ENCODE results near the gene DNMT3B. TPM values are rescaled to one million over a fixed set of nuclear protein-coding genes. Genes with fewer than 3 reads are reported as not detected.
A peak's percentile ranks its signal among the peaks of the same experiment; 100 is the strongest.

The DNMT3B gene
- total and polyA plus RNA-seq, 9 of the 15 experiments (the other 6 are each of a cell fraction or from before 2014, with no cell fraction given): 9.3 to 74.8 (median 49.1) TPM

DNA sequence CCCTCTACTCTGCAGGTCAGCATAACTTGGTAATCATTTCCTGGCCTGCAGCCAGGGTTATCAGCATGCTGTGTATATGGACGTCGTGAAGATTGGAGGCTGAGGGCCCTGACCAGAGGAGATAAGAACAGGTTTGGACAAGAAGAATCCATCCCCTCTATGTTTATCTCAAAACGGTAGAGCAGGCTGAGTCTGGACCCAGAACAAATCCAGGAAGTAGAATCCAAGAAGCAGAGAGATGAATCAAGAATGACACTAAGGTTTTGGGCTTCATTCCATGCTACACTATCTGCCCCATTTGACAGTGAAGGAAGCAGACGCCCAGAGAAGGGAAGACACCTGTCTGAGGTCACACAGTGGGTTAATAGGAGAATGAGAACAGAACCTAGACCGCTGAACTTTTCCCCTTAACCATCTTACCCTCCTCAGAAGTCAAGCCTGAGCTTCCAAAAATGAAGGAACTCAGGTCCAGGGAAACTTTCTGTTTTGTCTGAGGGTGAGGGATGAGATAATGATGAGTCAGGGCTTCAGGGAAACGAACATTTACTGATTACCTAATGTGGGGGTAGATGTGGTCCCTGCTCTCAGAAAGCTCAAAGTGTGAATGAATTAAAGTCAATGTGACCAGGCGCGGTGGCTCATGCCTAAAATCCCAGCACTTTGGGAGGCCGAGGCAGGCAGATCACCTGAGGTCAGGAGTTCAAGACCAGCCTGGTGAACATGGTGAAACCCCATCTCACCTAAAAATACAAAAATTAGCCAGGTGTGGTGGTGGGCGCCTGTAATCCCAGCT is 9.5 kb upstream of the DNMT3B start (continued):
- no peak for TF ChIP-seq FOXA1 (IDR thresholded peaks at IDR 0.05; ENCODE audit: borderline replicate concordance)
- no peak for TF ChIP-seq CEBPG (CRISPR knock-in tag; IDR thresholded peaks at IDR 0.05)
- TF ChIP-seq CEBPG (tag; conservative IDR thresholded peaks at IDR 0.05 in 1 of 2, IDR thresholded peaks at IDR 0.05 in 1 of 2): no peak; a peak in 1 of 4 replicates
- peak; percentile 93 for TF ChIP-seq ELF1 (tag; IDR thresholded peaks at IDR 0.05)
- no peak for TF ChIP-seq PTTG1 (tag; IDR thresholded peaks at IDR 0.05; ENCODE audit: low read depth)
- TF ChIP-seq MCM2 (IDR thresholded peaks at IDR 0.05; ENCODE audit: low read depth): no peak
- peak; percentile 66 for TF ChIP-seq NFIX (CRISPR knock-in tag; IDR thresholded peaks at IDR 0.05; ENCODE audit: low read depth)
- TF ChIP-seq SUPT5H (IDR thresholded peaks at IDR 0.05): no peak
- no peak for TF ChIP-seq ZNF75A (CRISPR knock-in tag; IDR thresholded peaks at IDR 0.05)

- FAIRE-seq (peak; percentile 11), DNase-seq (ENCODE audit: extremely low read depth in 1 of 4, low spot score in 3 of 4) (no peak), ATAC-seq (no peak)
- TF ChIP-seq HDGF (IDR thresholded peaks at IDR 0.05) (0 out of 2 replicates have a peak, but pooled peaks have one; percentile 27), ZNF384 (IDR thresholded peaks at IDR 0.05; ENCODE audit: low read depth, low read length) (no peak)
- Histone ChIP-seq H3K9me1 (ENCODE audit: control insufficient read depth, insufficient read depth, low read length) (no peaks in the 10 kb centered on the region), H3K79me2 (ENCODE audit: control insufficient read depth, insufficient read depth, low read length) (no peaks in the 10 kb centered on the region), H4K20me1 (replicated peaks; ENCODE audit: control insufficient read depth, insufficient read depth, low read length) (peaks cover 3% of the 10 kb centered on the region; the same call in 1 of the 2 replicates), H3K4me3 (no peak overlapping the region), H3K9ac (ENCODE audit: insufficient read depth in 1 of 2, low read depth in 2 of 2, low read length in 2 of 2) (no peak overlapping the region), H3K4me2 (ENCODE audit: insufficient read depth, low read length) (no peak overlapping the region), H2AFZ (ENCODE audit: low read depth, low read length) (no peak overlapping the region), H3K36me3 (ENCODE audit: control insufficient read depth, insufficient read depth, low read length) (no peaks in the 10 kb centered on the region), H3K27me3 (ENCODE audit: control insufficient read depth in 2 of 2, insufficient read depth in 2 of 2, low read length in 2 of 2) (no peaks in the 10 kb centered on the region), H3K9me3 (replicated peaks; ENCODE audit: control insufficient read depth, insufficient read depth, low read depth, low read length) (no peaks in the 10 kb centered on the region), H3K27ac (ENCODE audit: extremely low read depth, low read depth, low read length) (no peak overlapping the region), H3K4me1 (replicated peaks in 1 of 2; ENCODE audit: control insufficient read depth in 2 of 2, insufficient read depth in 2 of 2, low read length in 2 of 2) (peaks cover 28 to 34% of the 10 kb centered on the region in 2 experiments)
- no TSS peak for BruUV-seq (replicated peaks)
- intact Hi-C loops (cut with micrococcal nuclease): no loop called here
- ChIA-PET CTCF (ENCODE audit: low intra/inter-chr PET ratio) (interaction anchor here (0.6 kb wide), 1 partner anchor 36 kb away, joined by 3 read pairs; no protein-coding TSS in a partner anchor), POLR2A (interaction anchor here (0.9 to 1.5 kb wide), 3 partner anchors 10 to 22 kb away, joined by 3 to 14 read pairs (median 6); partner anchors contain the start of gene COMMD7)
- in situ Hi-C loops (cut with MboI): no loop called here
- WGBS (ENCODE audit: insufficient coverage, low coverage, missing lambda C conversion rate): 71% methylated on average over 4 of the region's 4 CpGs
Measured at GRCh38 chr20:32753731-32754130, 8.5 kb upstream of the DNMT3B start.

Measured in K562 (cell line).